Hepatocyte (in vitro differentiated cells): ENCODE results near the gene EDN1. TPM values are rescaled to one million over a fixed set of nuclear protein-coding genes. Genes with fewer than 3 reads are reported as not detected.

Source experiments
- DNase-seq: peaks from one replicate; pipeline ENCODE4 v3.0.0-alpha.2; 2016; ENCODE audit warnings: low spot score
- H2AFZ ChIP-seq: fragments of 200-600 bp; sonication (generic); 2 replicates; pipeline ENCODE4 v1.6.0; 2016; ENCODE audit warnings: antibody characterized with exemption, mild to moderate bottlenecking
- H3K27ac ChIP-seq: fragments of 200-600 bp; sonication (generic); 2 replicates; pipeline ENCODE4 v1.5.1; 2016; ENCODE audit warnings: mild to moderate bottlenecking
- H3K27me3 ChIP-seq: fragments of 200-600 bp; sonication (generic); 2 replicates; pipeline ENCODE4 v1.6.1; 2016
- H3K36me3 ChIP-seq: fragments of 200-600 bp; sonication (generic); replicated peaks from 2 replicates; pipeline ENCODE4 v1.5.1; 2016; ENCODE audit warnings: low read depth; ENCODE audit not compliant: insufficient read depth
- H3K4me1 ChIP-seq: fragments of 200-600 bp; sonication (generic); 2 replicates; pipeline ENCODE4 v1.5.1; 2016; ENCODE audit warnings: mild to moderate bottlenecking, moderate library complexity; ENCODE audit not compliant: insufficient read depth
- H3K4me2 ChIP-seq: fragments of 200-600 bp; sonication (generic); 2 replicates; pipeline ENCODE4 v1.6.0; 2016
- H3K4me3 ChIP-seq: fragments of 200-600 bp; sonication (generic); 2 replicates; pipeline ENCODE4 v1.5.1; 2016; ENCODE audit warnings: mild to moderate bottlenecking
- H3K79me2 ChIP-seq: fragments of 200-600 bp; sonication (generic); 2 replicates; pipeline ENCODE4 v1.6.0; 2017; ENCODE audit warnings: mild to moderate bottlenecking
- H3K9me2 ChIP-seq: fragments of 200-600 bp; sonication (generic); replicated peaks from 2 replicates; pipeline ENCODE4 v1.6.0; 2017; ENCODE audit warnings: mild to moderate bottlenecking; ENCODE audit not compliant: insufficient read depth
- H3K9me3 ChIP-seq: fragments of 200-600 bp; sonication (generic); 2 replicates; pipeline ENCODE4 v1.5.1; 2016; ENCODE audit warnings: low read depth, mild to moderate bottlenecking
- H4K20me1 ChIP-seq: fragments of 200-600 bp; sonication (generic); 2 replicates; pipeline ENCODE4 v1.6.0; 2016; ENCODE audit warnings: mild to moderate bottlenecking; ENCODE audit not compliant: insufficient read depth, poor library complexity, severe bottlenecking
- CTCF ChIP-seq: fragments of 200-600 bp; sonication (generic); IDR thresholded peaks from 2 replicates; pipeline ENCODE4 v1.5.1; 2016; ENCODE audit warnings: antibody characterized with exemption, mild to moderate bottlenecking; ENCODE audit not compliant: poor library complexity
- EZH2 ChIP-seq: fragments of 200-600 bp; sonication (generic); IDR thresholded peaks from 2 replicates; pipeline ENCODE4 v1.6.1; 2016; ENCODE audit warnings: antibody characterized with exemption, mild to moderate bottlenecking, borderline replicate concordance
- EZH2phosphoT487 ChIP-seq: fragments of 200-600 bp; sonication (generic); IDR thresholded peaks from one replicate; pipeline ENCODE4 v1.6.1; 2018; ENCODE audit warnings: antibody characterized with exemption, mild to moderate bottlenecking, low read depth, moderate library complexity; ENCODE audit not compliant: unreplicated experiment, severe bottlenecking
- WGBS: methylation state at CpG from one replicate; pipeline ENCODE4 v1.1.6; 2016; ENCODE audit warnings: low lambda C conversion rate; ENCODE audit errors: missing lambda C conversion rate; 5-methylcytosine and 5-hydroxymethylcytosine counted together
- polyA plus RNA-seq: library from polyadenylated mRNA; unstranded; fragments of >200 nt; fragmentation: Nextera tagmentation; extraction: Ambion mirVana; gene quantifications from 2 replicates; pipeline ENCODE4 v1.2.1, GENCODE V29; 2016
- total RNA-seq: library from RNA; depleted of rRNA; stranded (reverse); fragments of >200 nt; gene quantifications from 2 replicates; pipeline ENCODE4 v1.2.3, GENCODE V29; 2014

Gene EDN1
- total and polyA plus RNA-seq, 2 experiments from 2014 or later: 25.0 to 41.8 TPM

- Histone ChIP-seq H3K4me3 (no peak overlapping the region), H3K79me2 (no peaks in the 10 kb centered on the region), H3K9me2 (no peaks in the 10 kb centered on the region), H3K4me1 (peaks cover 6% of the 10 kb centered on the region), H3K4me2 (no peak overlapping the region), H4K20me1 (no peaks in the 10 kb centered on the region), H3K27me3 (no peaks in the 10 kb centered on the region), H3K27ac (no peak overlapping the region), H3K9me3 (no peaks in the 10 kb centered on the region), H3K36me3 (no peaks in the 10 kb centered on the region), H2AFZ (no peak overlapping the region)
- DNase-seq: no peak
- 57% methylated on average over 2 of the region's 2 CpGs for WGBS
- no peak for TF ChIP-seq EZH2phosphoT487
- no peak for TF ChIP-seq EZH2
- no peak for TF ChIP-seq CTCF
Observed at GRCh38 chr6:12263403-12263802, 26.8 kb upstream of the EDN1 start.

- WGBS: 100% methylated on average over 1 of the region's 1 CpG
- Histone ChIP-seq H3K4me2 (no peak overlapping the region), H3K27ac (no peak overlapping the region), H3K9me2 (no peaks in the 10 kb centered on the region), H3K9me3 (no peaks in the 10 kb centered on the region), H3K79me2 (no peaks in the 10 kb centered on the region), H2AFZ (no peak overlapping the region), H3K27me3 (no peaks in the 10 kb centered on the region), H3K4me3 (no peak overlapping the region), H4K20me1 (no peaks in the 10 kb centered on the region), H3K36me3 (no peaks in the 10 kb centered on the region), H3K4me1 (peaks cover 6% of the 10 kb centered on the region)
- no peak for TF ChIP-seq EZH2phosphoT487
- TF ChIP-seq EZH2: no peak
- no peak for TF ChIP-seq CTCF
- DNase-seq: no peak
Observed at GRCh38 chr6:12264671-12265070, 25.5 kb upstream of the EDN1 start.

- 90% methylated on average over 1 of the region's 1 CpG for WGBS
- H3K9me3 ChIP-seq: no peaks in the 10 kb centered on the region
- no peak for TF ChIP-seq EZH2
- TF ChIP-seq CTCF: no peak
- TF ChIP-seq EZH2phosphoT487: no peak
- no peaks in the 10 kb centered on the region for H4K20me1 ChIP-seq
- no peak overlapping the region for H3K4me2 ChIP-seq
- H3K27ac ChIP-seq: peak overlapping the region; percentile 33
- H3K4me1 ChIP-seq: peaks cover 6% of the 10 kb centered on the region
- H3K9me2 ChIP-seq: no peaks in the 10 kb centered on the region
- no peak overlapping the region for H3K4me3 ChIP-seq
- no peaks in the 10 kb centered on the region for H3K36me3 ChIP-seq
- no peak overlapping the region for H2AFZ ChIP-seq
- H3K27me3 ChIP-seq: no peaks in the 10 kb centered on the region
- H3K79me2 ChIP-seq: no peaks in the 10 kb centered on the region
- DNase-seq: no peak
Observed at GRCh38 chr6:12265296-12265695, 24.9 kb upstream of the EDN1 start.

- Histone ChIP-seq H3K4me1 (peaks cover 6% of the 10 kb centered on the region), H3K4me2 (no peak overlapping the region), H4K20me1 (no peaks in the 10 kb centered on the region), H3K4me3 (no peak overlapping the region), H3K9me3 (no peaks in the 10 kb centered on the region), H2AFZ (no peak overlapping the region), H3K27ac (peak overlapping the region; percentile 33), H3K9me2 (no peaks in the 10 kb centered on the region), H3K36me3 (no peaks in the 10 kb centered on the region), H3K27me3 (no peaks in the 10 kb centered on the region), H3K79me2 (no peaks in the 10 kb centered on the region)
- no peak for DNase-seq
- WGBS: 95% methylated on average over 2 of the region's 2 CpGs
- TF ChIP-seq EZH2 (no peak), CTCF (no peak), EZH2phosphoT487 (no peak)
Observed at GRCh38 chr6:12265791-12266190, 24.4 kb upstream of the EDN1 start.
